ENCODE data around the gene IL12B.

GRCh38 chr5:159377653-159378052 lies 47.4 kb upstream of the IL12B start:
- TF ChIP-seq POLR2AphosphoS5 (IDR thresholded peaks at IDR 0.05; ENCODE audit: low read depth, low read length) = no peak
- no peak for TF ChIP-seq POLR2A (IDR thresholded peaks at IDR 0.05; ENCODE audit: low read depth, low read length)
- no peak for TF ChIP-seq TAF1 (IDR thresholded peaks at IDR 0.05; ENCODE audit: low read depth, low read length)
- TF ChIP-seq SPI1 (IDR thresholded peaks at IDR 0.05; ENCODE audit: low read depth, low read length) = no peak
- no peak for TF ChIP-seq POU2F2 (IDR thresholded peaks at IDR 0.05; ENCODE audit: low read depth, low read length)

Data from GM12891 (cell line).